ENCODE measurements around the gene MKS1.

The MKS1 gene

GRCh38 chr17:58183514-58183913, 35.5 kb downstream of the MKS1 start:
- no peak overlapping the region for H3K4me2 ChIP-seq (ENCODE audit: low read length)
- H3K36me3 ChIP-seq (ENCODE audit: insufficient read depth, low read length), result no peaks in the 10 kb centered on the region
- H3K9ac ChIP-seq (ENCODE audit: low read depth, low read length), result no peak overlapping the region
- peaks cover 51% of the 10 kb centered on the region for H3K27me3 ChIP-seq (ENCODE audit: control insufficient read depth, insufficient read depth, low read length)
- H3K9me3 ChIP-seq (replicated peaks; ENCODE audit: low read length), result no peaks in the 10 kb centered on the region
- H3K4me1 ChIP-seq (ENCODE audit: control insufficient read depth, insufficient read depth, low read length), result no peaks in the 10 kb centered on the region
- no peak overlapping the region for H3K4me3 ChIP-seq (ENCODE audit: low read length)

- Histone ChIP-seq H3K9me3 (replicated peaks; ENCODE audit: low read length) (no peaks in the 10 kb centered on the region), H3K4me3 (ENCODE audit: low read length) (no peak overlapping the region), H3K4me1 (ENCODE audit: control insufficient read depth, insufficient read depth, low read length) (no peaks in the 10 kb centered on the region), H3K36me3 (ENCODE audit: insufficient read depth, low read length) (no peaks in the 10 kb centered on the region), H3K4me2 (ENCODE audit: low read length) (no peak overlapping the region), H3K27me3 (ENCODE audit: control insufficient read depth, insufficient read depth, low read length) (peaks cover 36% of the 10 kb centered on the region), H3K9ac (ENCODE audit: low read depth, low read length) (no peak overlapping the region)
Observed at GRCh38 chr17:58181796-58182195, 37.3 kb downstream of the MKS1 start.

- H3K4me2 ChIP-seq (ENCODE audit: low read length), result no peak overlapping the region
- H3K9me3 ChIP-seq (replicated peaks; ENCODE audit: low read length), result no peaks in the 10 kb centered on the region
- no peak overlapping the region for H3K9ac ChIP-seq (ENCODE audit: low read depth, low read length)
- no peaks in the 10 kb centered on the region for H3K36me3 ChIP-seq (ENCODE audit: insufficient read depth, low read length)
- H3K4me1 ChIP-seq (ENCODE audit: control insufficient read depth, insufficient read depth, low read length), result no peaks in the 10 kb centered on the region
- H3K4me3 ChIP-seq (ENCODE audit: low read length), result no peak overlapping the region
- peaks cover 27% of the 10 kb centered on the region for H3K27me3 ChIP-seq (ENCODE audit: control insufficient read depth, insufficient read depth, low read length)
Observed at GRCh38 chr17:58176200-58176599, 42.9 kb downstream of the MKS1 start.

- H3K27me3 ChIP-seq (ENCODE audit: control insufficient read depth, insufficient read depth, low read length), result peaks cover 30% of the 10 kb centered on the region
- H3K9me3 ChIP-seq (replicated peaks; ENCODE audit: low read length), result no peaks in the 10 kb centered on the region
Observed at GRCh38 chr17:58174871-58175270, 44.2 kb downstream of the MKS1 start.

GRCh38 chr17:58172369-58173071, 46.5 kb downstream of the MKS1 start:
- Histone ChIP-seq H3K4me1 (ENCODE audit: control insufficient read depth, insufficient read depth, low read length) (no peaks in the 10 kb centered on the region), H3K9me3 (replicated peaks; ENCODE audit: low read length) (no peaks in the 10 kb centered on the region), H3K9ac (ENCODE audit: low read depth, low read length) (no peak overlapping the region), H3K4me2 (ENCODE audit: low read length) (no peak overlapping the region), H3K36me3 (ENCODE audit: insufficient read depth, low read length) (no peaks in the 10 kb centered on the region), H3K4me3 (ENCODE audit: low read length) (no peak overlapping the region), H3K27me3 (ENCODE audit: control insufficient read depth, insufficient read depth, low read length) (peaks cover 35% of the 10 kb centered on the region)

More at GRCh38 chr17:58174871-58175270, 44.2 kb downstream of the MKS1 start:
- H3K4me1 ChIP-seq (ENCODE audit: control insufficient read depth, insufficient read depth, low read length), result no peaks in the 10 kb centered on the region
- no peak overlapping the region for H3K9ac ChIP-seq (ENCODE audit: low read depth, low read length)
- H3K36me3 ChIP-seq (ENCODE audit: insufficient read depth, low read length), result no peaks in the 10 kb centered on the region
- H3K4me2 ChIP-seq (ENCODE audit: low read length), result no peak overlapping the region
- H3K4me3 ChIP-seq (ENCODE audit: low read length), result no peak overlapping the region

GRCh38 chr17:58170622-58171021, 48.4 kb downstream of the MKS1 start:
- H3K27me3 ChIP-seq (ENCODE audit: control insufficient read depth, insufficient read depth, low read length), result peaks cover 35% of the 10 kb centered on the region

GRCh38 chr17:58166682-58167081, 52.4 kb downstream of the MKS1 start, which contains the start of gene OR4D2:
TSS of gene OR4D2 (plus strand) at chr17:58166982. CDS start at chr17:58169656, 2,674 bp downstream.
- H3K36me3 ChIP-seq (ENCODE audit: insufficient read depth, low read length), result no peaks in the 10 kb centered on the region
- peaks cover 43% of the 10 kb centered on the region for H3K27me3 ChIP-seq (ENCODE audit: control insufficient read depth, insufficient read depth, low read length)
- H3K4me1 ChIP-seq (ENCODE audit: control insufficient read depth, insufficient read depth, low read length), result no peaks in the 10 kb centered on the region
- H3K9me3 ChIP-seq (replicated peaks; ENCODE audit: low read length), result no peaks in the 10 kb centered on the region
- H3K4me2 ChIP-seq (ENCODE audit: low read length), result no peak within 1 kb of the TSS
- H3K4me3 ChIP-seq (ENCODE audit: low read length), result no peak within 1 kb of the TSS
- no peak within 1 kb of the TSS for H3K9ac ChIP-seq (ENCODE audit: low read depth, low read length)

More at GRCh38 chr17:58170622-58171021, 48.4 kb downstream of the MKS1 start:
- no peaks in the 10 kb centered on the region for H3K36me3 ChIP-seq (ENCODE audit: insufficient read depth, low read length)
- H3K9me3 ChIP-seq (replicated peaks; ENCODE audit: low read length), result no peaks in the 10 kb centered on the region
- no peak overlapping the region for H3K4me3 ChIP-seq (ENCODE audit: low read length)
- H3K4me2 ChIP-seq (ENCODE audit: low read length), result no peak overlapping the region
- no peaks in the 10 kb centered on the region for H3K4me1 ChIP-seq (ENCODE audit: control insufficient read depth, insufficient read depth, low read length)
- H3K9ac ChIP-seq (ENCODE audit: low read depth, low read length), result no peak overlapping the region

GRCh38 chr17:58165981-58166380, 53.1 kb downstream of the MKS1 start:
- Histone ChIP-seq H3K9me3 (replicated peaks; ENCODE audit: low read length) (no peaks in the 10 kb centered on the region), H3K27me3 (ENCODE audit: control insufficient read depth, insufficient read depth, low read length) (peaks cover 43% of the 10 kb centered on the region), H3K4me3 (ENCODE audit: low read length) (no peak overlapping the region), H3K9ac (ENCODE audit: low read depth, low read length) (no peak overlapping the region), H3K4me1 (ENCODE audit: control insufficient read depth, insufficient read depth, low read length) (no peaks in the 10 kb centered on the region), H3K36me3 (ENCODE audit: insufficient read depth, low read length) (no peaks in the 10 kb centered on the region), H3K4me2 (ENCODE audit: low read length) (no peak overlapping the region)

- H3K27me3 ChIP-seq (ENCODE audit: control insufficient read depth, insufficient read depth, low read length), result peaks cover 61% of the 10 kb centered on the region
- H3K4me3 ChIP-seq (ENCODE audit: low read length), result no peak overlapping the region
- no peak overlapping the region for H3K9ac ChIP-seq (ENCODE audit: low read depth, low read length)
- H3K4me2 ChIP-seq (ENCODE audit: low read length), result no peak overlapping the region
- H3K4me1 ChIP-seq (ENCODE audit: control insufficient read depth, insufficient read depth, low read length), result no peaks in the 10 kb centered on the region
- H3K36me3 ChIP-seq (ENCODE audit: insufficient read depth, low read length), result no peaks in the 10 kb centered on the region
- no peaks in the 10 kb centered on the region for H3K9me3 ChIP-seq (replicated peaks; ENCODE audit: low read length)
Observed at GRCh38 chr17:58161566-58161965, 57.5 kb downstream of the MKS1 start.

GRCh38 chr17:58158181-58158580, 60.9 kb downstream of the MKS1 start:
- no peaks in the 10 kb centered on the region for H3K36me3 ChIP-seq (ENCODE audit: insufficient read depth, low read length)
- no peaks in the 10 kb centered on the region for H3K9me3 ChIP-seq (replicated peaks; ENCODE audit: low read length)
- H3K4me3 ChIP-seq (ENCODE audit: low read length), result no peak overlapping the region
- no peaks in the 10 kb centered on the region for H3K4me1 ChIP-seq (ENCODE audit: control insufficient read depth, insufficient read depth, low read length)
- H3K4me2 ChIP-seq (ENCODE audit: low read length), result no peak overlapping the region
- H3K27me3 ChIP-seq (ENCODE audit: control insufficient read depth, insufficient read depth, low read length), result peaks cover 81% of the 10 kb centered on the region
- H3K9ac ChIP-seq (ENCODE audit: low read depth, low read length), result no peak overlapping the region

GRCh38 chr17:58156839-58157803, 61.9 kb downstream of the MKS1 start:
- Histone ChIP-seq H3K9me3 (replicated peaks; ENCODE audit: low read length) (no peaks in the 10 kb centered on the region), H3K4me1 (ENCODE audit: control insufficient read depth, insufficient read depth, low read length) (no peaks in the 10 kb centered on the region), H3K4me2 (ENCODE audit: low read length) (peak overlapping the region; percentile 74), H3K36me3 (ENCODE audit: insufficient read depth, low read length) (no peaks in the 10 kb centered on the region), H3K27me3 (ENCODE audit: control insufficient read depth, insufficient read depth, low read length) (peaks cover 85% of the 10 kb centered on the region), H3K4me3 (ENCODE audit: low read length) (peak overlapping the region; percentile 45), H3K9ac (ENCODE audit: low read depth, low read length) (no peak overlapping the region)
